HG02610 (cell line): ENCODE results near the gene RTF2.
"Not testable (repeated sequence)": the region's sequence is repeated elsewhere in the genome, so short reads cannot be mapped to it uniquely, and the experiment has no call there.

Experiments used
- ATAC-seq: cut with Tn5 transposase; IDR thresholded peaks from one replicate; pipeline ENCODE4 v1.9.1; 2021; ENCODE audit warnings: mild to moderate bottlenecking, moderate library complexity; ENCODE audit not compliant: unreplicated experiment

RTF2 gene

DNA sequence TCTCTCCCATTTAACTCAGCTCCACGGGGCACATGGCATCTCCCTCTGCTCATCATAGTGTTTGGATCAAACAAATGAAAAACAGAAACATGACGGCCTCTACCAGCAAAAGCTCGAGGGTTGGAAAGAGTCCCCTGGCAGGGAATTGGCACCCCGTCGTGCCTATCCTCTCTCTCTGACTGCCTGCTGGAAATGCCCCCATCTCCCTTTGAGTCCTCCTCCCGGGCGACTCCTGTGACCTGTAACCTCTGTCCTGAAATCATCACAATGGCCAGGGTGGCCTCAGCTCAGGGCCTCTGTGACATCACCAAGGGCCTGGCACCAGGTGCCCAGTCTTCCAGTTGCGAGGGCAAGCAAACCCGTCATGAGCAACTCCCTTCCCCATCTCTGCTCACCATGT, 64.5 kb downstream of the RTF2 start, which contains the start of gene FAM209B:
TSS of gene FAM209B (plus strand) at position 301 of the 400 bp plus-strand sequence. CDS start at position 397, 96 bp downstream.
- ATAC-seq = not testable (repeated sequence)

- ATAC-seq = no peak
These were observed 69.6 kb downstream of the RTF2 start for GRCh38 chr20:56537997-56538396.

GRCh38 chr20:56540415-56540814, 72.0 kb downstream of the RTF2 start:
- ATAC-seq = no peak

DNA sequence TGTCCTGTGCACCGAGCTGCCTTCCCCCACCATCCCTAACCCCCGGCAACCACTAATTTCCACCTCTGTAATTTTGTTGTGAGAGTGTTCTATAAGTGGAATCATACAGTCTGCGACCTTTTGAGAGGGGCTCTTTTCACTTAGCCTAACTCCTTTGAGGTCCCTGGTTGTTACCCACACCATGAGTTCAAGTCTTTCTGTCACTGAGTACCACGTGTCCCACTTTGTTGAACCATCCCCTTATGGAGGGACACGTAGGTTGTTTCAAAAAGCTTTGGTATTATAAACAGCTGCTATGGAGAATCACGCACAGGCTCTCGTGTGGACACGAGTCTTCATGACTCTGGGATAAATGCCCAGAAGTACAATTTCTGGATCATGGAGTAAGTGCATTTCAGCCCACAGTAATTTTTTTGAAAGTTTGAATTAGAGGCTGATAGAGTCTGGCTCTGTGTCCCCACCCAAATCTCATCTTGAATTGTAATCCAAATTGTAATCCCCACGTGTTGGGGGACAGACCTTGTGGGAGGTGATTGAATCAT, 74.1 kb downstream of the RTF2 start:
- ATAC-seq = no peak

DNA sequence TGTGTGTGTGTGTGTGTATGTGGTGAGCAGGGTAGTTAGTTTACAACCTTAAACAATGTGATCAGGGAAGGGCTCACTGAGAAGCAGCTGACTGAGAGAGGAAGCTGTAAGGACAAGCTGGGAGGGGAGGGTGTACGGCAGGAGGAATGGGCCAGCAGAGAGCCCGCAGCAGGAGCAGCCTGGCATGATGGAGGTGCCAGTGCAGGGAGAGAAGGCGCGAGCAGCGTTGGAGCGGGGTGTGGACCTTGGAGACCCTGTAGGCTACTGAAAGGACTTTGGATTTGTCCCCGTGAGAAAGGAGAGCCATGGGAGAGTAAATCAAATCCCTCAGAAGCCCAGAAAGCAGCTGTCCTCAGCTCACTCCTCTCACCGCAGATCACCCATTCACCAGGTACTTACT, 83.1 kb downstream of the RTF2 start:
- no peak for ATAC-seq

DNA sequence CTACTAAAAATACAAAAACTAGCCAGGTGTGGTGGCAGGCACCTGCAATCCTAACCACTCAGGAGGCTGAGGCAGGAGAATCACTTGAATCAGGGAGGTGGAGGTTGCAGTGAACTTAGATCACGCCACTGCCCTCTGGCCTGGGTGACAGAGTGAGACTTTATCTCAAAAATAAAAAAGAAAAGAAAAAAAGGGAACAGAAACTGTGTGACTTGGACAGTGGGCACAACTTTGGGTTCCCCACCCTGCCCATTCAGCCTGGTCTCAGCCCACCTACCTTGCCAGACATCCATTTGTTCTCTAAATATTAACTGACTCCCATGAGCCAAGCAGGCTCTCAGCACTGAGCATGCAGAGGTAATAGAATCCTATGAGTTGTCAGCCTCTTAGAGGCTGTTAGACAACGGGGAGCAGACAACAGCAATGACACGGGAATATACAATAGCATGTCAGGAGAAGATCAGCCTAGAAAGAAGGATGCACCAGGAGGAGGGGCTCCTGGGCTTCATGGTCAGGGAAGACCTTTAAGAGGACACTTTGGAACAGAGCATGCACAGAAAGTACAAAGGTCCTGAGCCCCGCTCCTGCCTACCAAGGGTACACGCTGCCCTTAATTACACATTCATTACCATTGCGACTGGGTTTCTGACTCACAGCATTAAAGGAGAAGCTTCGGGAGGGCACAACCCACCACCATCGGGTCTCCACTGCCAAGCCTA, 84.6 kb downstream of the RTF2 start:
- ATAC-seq = no peak

DNA sequence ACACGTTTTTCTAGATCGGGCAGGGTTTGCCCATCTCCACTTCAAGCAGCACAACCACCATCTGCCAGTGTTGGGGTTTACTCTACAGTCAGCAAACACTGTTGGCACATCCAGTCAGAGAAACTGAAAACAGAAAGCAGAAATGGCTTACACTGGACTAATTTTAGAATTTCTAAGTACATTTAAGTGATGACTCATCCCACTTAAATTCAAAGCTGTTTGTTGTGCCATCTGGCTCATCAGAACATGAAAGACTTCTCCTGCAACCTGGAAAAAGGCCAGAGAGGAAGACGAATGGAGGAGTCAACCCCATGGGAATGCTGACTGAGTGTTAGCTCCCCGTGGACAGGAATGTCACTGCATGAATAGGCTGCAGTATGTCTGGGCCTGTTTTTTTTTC, 86.4 kb downstream of the RTF2 start:
- peak; percentile 79 for ATAC-seq

DNA sequence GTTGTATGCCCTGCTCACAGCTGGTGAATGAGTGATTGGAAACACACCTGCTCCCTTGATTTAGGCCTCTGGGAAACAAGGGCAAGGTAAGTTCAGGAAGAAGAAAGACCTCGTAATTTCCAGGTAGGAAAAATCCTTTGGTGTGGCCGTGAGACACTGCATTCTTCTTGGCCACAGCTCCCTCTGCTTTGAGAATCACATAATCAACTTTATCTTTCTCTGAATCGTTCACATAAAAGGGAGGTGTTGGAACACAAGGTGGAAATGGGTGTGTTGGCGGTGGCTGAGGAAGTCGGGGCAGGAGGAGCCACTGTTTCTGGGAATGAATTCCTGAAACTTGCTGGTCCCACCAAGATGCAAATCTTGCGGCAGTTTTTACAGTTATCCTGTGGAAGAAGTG, 90.5 kb downstream of the RTF2 start:
- ATAC-seq = no peak

GRCh38 chr20:56564526-56564925, 96.1 kb downstream of the RTF2 start:
- ATAC-seq = not testable (repeated sequence)

- ATAC-seq = no peak
These were observed 97.1 kb downstream of the RTF2 start for GRCh38 chr20:56565511-56565910.

DNA sequence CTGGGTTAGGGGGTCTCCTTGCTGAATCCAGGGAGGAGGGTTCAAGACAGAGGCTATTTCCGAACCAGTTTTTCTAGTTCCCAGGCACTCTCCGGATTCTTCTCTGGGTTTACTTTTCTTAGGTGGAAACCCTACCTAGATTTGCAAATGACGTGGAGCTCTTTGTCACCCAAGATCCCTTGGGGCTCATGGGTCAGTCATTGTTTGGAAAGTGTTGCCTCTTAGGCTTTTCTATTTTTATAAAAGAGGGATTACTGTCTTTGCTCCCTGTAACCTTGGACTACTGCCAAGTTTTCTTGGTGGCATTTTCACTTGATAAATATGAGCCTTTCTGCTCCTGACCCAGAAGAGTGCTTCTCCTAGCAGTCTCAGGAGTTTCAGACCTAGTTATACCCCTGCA, 98.2 kb downstream of the RTF2 start:
- ATAC-seq = no peak
